ENCODE results near the gene ZNF665. TPM values are rescaled to one million over a fixed set of nuclear protein-coding genes. Genes with fewer than 3 reads are reported as not detected.

The ZNF665 gene
- total and polyA plus RNA-seq, 2 donors (not counting 1 experiment from before 2014, with no cell fraction given): 3.1 to 6.3 TPM

DNA sequence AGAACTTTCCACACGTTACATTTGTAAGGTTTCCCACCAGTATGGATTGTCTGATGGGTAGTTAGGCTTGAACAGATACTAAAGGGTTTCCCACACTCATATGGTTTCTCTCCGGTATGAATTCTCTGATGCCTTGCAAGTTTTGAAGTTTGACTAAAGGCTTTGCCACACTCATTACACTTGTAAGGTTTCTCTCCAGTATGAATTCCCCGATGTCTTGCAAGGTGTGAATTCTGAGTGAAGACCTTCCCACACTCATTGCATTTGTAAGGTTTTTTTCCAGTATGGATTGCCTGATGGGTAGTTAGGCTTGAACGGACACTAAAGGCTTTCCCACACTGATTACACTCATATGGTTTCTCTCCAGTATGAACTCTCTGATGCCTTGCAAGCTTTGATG is 52.8 kb downstream of the ZNF665 start:
- no peak for TF ChIP-seq CTCF (conservative IDR thresholded peaks at IDR 0.05 in 1 of 2, IDR thresholded peaks at IDR 0.05 in 1 of 2; ENCODE audit: low read depth in 1 of 2, low read length in 2 of 2)
- no peak for TF ChIP-seq EZH2 (IDR thresholded peaks at IDR 0.05; ENCODE audit: low read length, missing control alignments)
- no peaks in the 10 kb centered on the region for H3K79me2 ChIP-seq (ENCODE audit: control insufficient read depth, insufficient read depth, low read length)
- no peak overlapping the region for H3K9ac ChIP-seq (ENCODE audit: insufficient read depth, low read length)
- H3K4me3 ChIP-seq (replicated peaks in 1 of 4; ENCODE audit: control extremely low read depth in 1 of 4, insufficient read depth in 1 of 4, low read depth in 3 of 4, low read length in 4 of 4): no peak overlapping the region
- H3K4me1 ChIP-seq (ENCODE audit: control insufficient read depth, extremely low read depth, insufficient read depth, low read length): no peaks in the 10 kb centered on the region
- no peaks in the 10 kb centered on the region for H3K27me3 ChIP-seq (ENCODE audit: control insufficient read depth, insufficient read depth, low read length)
- H3K4me2 ChIP-seq (ENCODE audit: extremely low read depth, insufficient read depth, low read length): no peak overlapping the region
- H3K36me3 ChIP-seq (ENCODE audit: control insufficient read depth, insufficient read depth, low read length): no peaks in the 10 kb centered on the region
- no peak overlapping the region for H3K27ac ChIP-seq (ENCODE audit: insufficient read depth, low read length)
- no peaks in the 10 kb centered on the region for H3K9me3 ChIP-seq (ENCODE audit: control insufficient read depth, insufficient read depth, low read depth, low read length)
- DNase-seq (ENCODE audit: low read depth in 2 of 2): no peak
- H2AFZ ChIP-seq (ENCODE audit: low read length): no peak overlapping the region
- H4K20me1 ChIP-seq (ENCODE audit: control insufficient read depth, extremely low read depth, insufficient read depth, low read length): no peaks in the 10 kb centered on the region

GRCh38 chr19:53136432-53136831 is 56.7 kb downstream of the ZNF665 start:
- TF ChIP-seq CTCF (conservative IDR thresholded peaks at IDR 0.05 in 1 of 2, IDR thresholded peaks at IDR 0.05 in 1 of 2; ENCODE audit: low read depth in 1 of 2, low read length in 2 of 2) (no peak), EZH2 (IDR thresholded peaks at IDR 0.05; ENCODE audit: low read length, missing control alignments) (no peak)
- no peaks in the 10 kb centered on the region for H3K4me1 ChIP-seq (ENCODE audit: control insufficient read depth, extremely low read depth, insufficient read depth, low read length)
- no peaks in the 10 kb centered on the region for H4K20me1 ChIP-seq (ENCODE audit: control insufficient read depth, extremely low read depth, insufficient read depth, low read length)
- no peaks in the 10 kb centered on the region for H3K79me2 ChIP-seq (ENCODE audit: control insufficient read depth, insufficient read depth, low read length)
- H3K4me3 ChIP-seq (replicated peaks in 1 of 4; ENCODE audit: control extremely low read depth in 1 of 4, insufficient read depth in 1 of 4, low read depth in 3 of 4, low read length in 4 of 4): no peak overlapping the region
- H3K27me3 ChIP-seq (ENCODE audit: control insufficient read depth, insufficient read depth, low read length): no peaks in the 10 kb centered on the region
- no peak overlapping the region for H3K27ac ChIP-seq (ENCODE audit: insufficient read depth, low read length)
- H3K36me3 ChIP-seq (ENCODE audit: control insufficient read depth, insufficient read depth, low read length): no peaks in the 10 kb centered on the region
- DNase-seq (ENCODE audit: low read depth in 2 of 2): no peak
- H3K4me2 ChIP-seq (ENCODE audit: extremely low read depth, insufficient read depth, low read length): no peak overlapping the region
- H2AFZ ChIP-seq (ENCODE audit: low read length): no peak overlapping the region
- H3K9me3 ChIP-seq (ENCODE audit: control insufficient read depth, insufficient read depth, low read depth, low read length): no peaks in the 10 kb centered on the region
- no peak overlapping the region for H3K9ac ChIP-seq (ENCODE audit: insufficient read depth, low read length)

DNA sequence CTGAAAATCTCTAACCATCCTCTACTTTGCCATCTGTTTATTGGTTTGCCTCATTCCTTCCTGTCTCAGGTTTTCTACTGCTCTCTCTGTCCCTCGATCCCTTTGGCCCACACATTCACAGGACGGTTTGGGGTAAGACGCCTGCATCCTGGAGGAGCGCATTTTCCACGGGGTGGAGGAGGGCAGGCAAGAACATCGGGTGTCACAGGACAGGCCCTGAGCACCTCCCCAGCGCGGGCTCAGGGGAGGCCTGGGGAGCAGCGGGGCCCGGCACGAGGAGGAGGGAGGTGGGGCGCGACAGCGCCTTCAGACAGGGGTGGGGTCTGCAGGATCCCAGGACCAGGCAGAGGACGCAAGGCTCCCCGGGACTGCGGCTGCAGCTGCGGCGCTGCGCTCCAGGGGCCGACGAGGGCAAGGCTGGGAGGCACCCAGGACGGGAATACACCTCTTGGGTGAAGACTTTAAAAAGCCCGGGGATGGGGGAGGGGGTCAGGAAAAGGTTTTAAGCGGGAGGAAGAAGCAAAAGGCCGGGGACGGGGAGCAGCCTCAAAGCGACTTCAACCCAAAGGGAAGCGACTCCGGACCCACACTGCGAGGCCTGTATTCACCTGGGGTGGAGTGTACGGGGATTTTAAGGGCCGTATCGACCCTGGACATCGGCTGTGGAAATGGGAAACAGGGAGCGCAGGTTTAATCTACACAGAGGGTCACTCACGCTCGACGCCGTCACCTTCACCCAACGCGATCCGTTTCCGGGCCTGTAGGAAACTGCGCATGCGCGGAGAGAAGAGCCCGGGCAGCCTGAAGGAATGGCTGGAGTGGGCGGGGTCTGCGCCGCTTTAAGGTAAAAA is 60.8 kb downstream of the ZNF665 start, which contains the start of gene ZNF415:
Gene ZNF415 (minus strand): TSS at position 770 of the 851 bp plus-strand sequence. CDS start 10,234 bp downstream, outside the sequence.
- Histone ChIP-seq H3K9ac (ENCODE audit: insufficient read depth, low read length) (peak within 1 kb of the TSS; percentile 3), H3K4me1 (ENCODE audit: control insufficient read depth, extremely low read depth, insufficient read depth, low read length) (no peaks in the 10 kb centered on the region), H3K36me3 (ENCODE audit: control insufficient read depth, insufficient read depth, low read length) (no peaks in the 10 kb centered on the region), H3K79me2 (ENCODE audit: control insufficient read depth, insufficient read depth, low read length) (no peaks in the 10 kb centered on the region), H4K20me1 (ENCODE audit: control insufficient read depth, extremely low read depth, insufficient read depth, low read length) (no peaks in the 10 kb centered on the region), H3K9me3 (ENCODE audit: control insufficient read depth, insufficient read depth, low read depth, low read length) (no peaks in the 10 kb centered on the region), H3K4me3 (replicated peaks in 1 of 4; ENCODE audit: control extremely low read depth in 1 of 4, insufficient read depth in 1 of 4, low read depth in 3 of 4, low read length in 4 of 4) (peak within 1 kb of the TSS; percentile 63 to 81 (median 70)), H3K27ac (ENCODE audit: insufficient read depth, low read length) (peak within 1 kb of the TSS; percentile 63), H3K27me3 (ENCODE audit: control insufficient read depth, insufficient read depth, low read length) (no peaks in the 10 kb centered on the region), H3K4me2 (ENCODE audit: extremely low read depth, insufficient read depth, low read length) (peak within 1 kb of the TSS; percentile 85), H2AFZ (ENCODE audit: low read length) (peak within 1 kb of the TSS; percentile 90)
- peak; percentile 69 to 81 for DNase-seq (ENCODE audit: low read depth in 2 of 2)
- TF ChIP-seq CTCF (conservative IDR thresholded peaks at IDR 0.05 in 1 of 2, IDR thresholded peaks at IDR 0.05 in 1 of 2; ENCODE audit: low read depth in 1 of 2, low read length in 2 of 2): no peak
- no peak for TF ChIP-seq EZH2 (IDR thresholded peaks at IDR 0.05; ENCODE audit: low read length, missing control alignments)
